ENCODE data around the gene BLM.

DNA sequence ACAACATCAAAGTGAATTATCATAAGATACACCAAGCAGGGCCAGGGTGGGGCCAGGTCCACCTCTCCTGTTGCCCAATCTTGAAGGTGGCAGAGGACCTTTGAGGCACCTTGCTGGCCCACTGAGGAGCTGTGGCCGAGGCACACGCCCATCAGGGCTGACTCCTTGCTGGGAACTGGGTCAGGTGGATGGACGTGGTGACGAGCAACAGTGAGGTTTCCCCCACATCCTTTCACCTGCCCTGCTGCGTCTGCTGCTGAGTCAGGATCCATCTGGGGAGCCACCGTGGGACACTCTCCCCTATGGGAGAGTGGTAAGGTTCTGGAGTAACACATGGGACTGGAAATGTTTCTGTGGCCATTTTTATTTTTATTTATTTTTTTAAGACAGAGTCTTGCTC is 134.0 kb downstream of the BLM start:
- TF ChIP-seq, protein P1, sequence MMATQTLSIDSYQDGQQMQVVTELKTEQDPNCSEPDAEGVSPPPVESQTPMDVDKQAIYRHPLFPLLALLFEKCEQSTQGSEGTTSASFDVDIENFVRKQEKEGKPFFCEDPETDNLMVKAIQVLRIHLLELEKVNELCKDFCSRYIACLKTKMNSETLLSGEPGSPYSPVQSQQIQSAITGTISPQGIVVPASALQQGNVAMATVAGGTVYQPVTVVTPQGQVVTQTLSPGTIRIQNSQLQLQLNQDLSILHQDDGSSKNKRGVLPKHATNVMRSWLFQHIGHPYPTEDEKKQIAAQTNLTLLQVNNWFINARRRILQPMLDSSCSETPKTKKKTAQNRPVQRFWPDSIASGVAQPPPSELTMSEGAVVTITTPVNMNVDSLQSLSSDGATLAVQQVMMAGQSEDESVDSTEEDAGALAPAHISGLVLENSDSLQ (IDR thresholded peaks at IDR 0.05): no peak
- no peak for TF ChIP-seq NFRKB (IDR thresholded peaks at IDR 0.05)
- no peak for TF ChIP-seq FOXA1 (IDR thresholded peaks at IDR 0.05)
- no peak for TF ChIP-seq SP1 (IDR thresholded peaks at IDR 0.05)
- no peak for TF ChIP-seq ARNT (IDR thresholded peaks at IDR 0.05)
- no peak for TF ChIP-seq TARDBP (IDR thresholded peaks at IDR 0.05)
- TF ChIP-seq CTBP1 (IDR thresholded peaks at IDR 0.05; ENCODE audit: borderline replicate concordance): no peak
- TF ChIP-seq ZNF384 (IDR thresholded peaks at IDR 0.05): no peak
